GM12878 (cell line): Measurements from ENCODE around the gene LNPK. TPM values are rescaled to one million over a fixed set of nuclear protein-coding genes. Genes with fewer than 3 reads are reported as not detected.

ENCODE experiments used
- ATAC-seq: fragments of 200-7000 bp; cut with Tn5 transposase; 3 replicates; pipeline ENCODE4 v1.9.1; 2020; ENCODE audit warnings: mild to moderate bottlenecking, moderate library complexity
- BruUV-seq: library from RNA; stranded (reverse); fragments of 400-500 nt; replicated peaks from 2 replicates; lab custom pipeline; 2021; lab: Mats Ljungman, UMichigan
- CTCF ChIA-PET: fragments of 300-600 bp; sonication (Branson Sonifier 250); formaldehyde crosslinking; extraction: SDS; loops from one replicate; lab custom pipeline; 2021; ENCODE audit warnings: inconsistent platforms; lab: Yijun Ruan, JAX
- POLR2A ChIA-PET: fragments of 350-600 bp; formaldehyde crosslinking; extraction: SDS; loops from one replicate; lab custom pipeline; 2021; ENCODE audit warnings: inconsistent platforms; lab: Charles Lee
- RAD21 ChIA-PET: fragments of 300-600 bp; sonication (Branson Sonifier 250); formaldehyde crosslinking; loops from one replicate; lab custom pipeline; 2023; ENCODE audit warnings: antibody characterized with exemption; ENCODE audit not compliant: unreplicated experiment; lab: Charles Lee
- SMC1A ChIA-PET: fragments of 300-600 bp; sonication (Branson Sonifier 250); formaldehyde crosslinking; loops from one replicate; lab custom pipeline; 2023; ENCODE audit not compliant: unreplicated experiment, uncharacterized antibody; lab: Charles Lee
- DNase-seq: peaks from one replicate; pipeline ENCODE4 v3.0.0-alpha.2; 2011; ENCODE audit warnings: low read depth, low spot score
- FAIRE-seq: peaks from 3 replicates; lab custom pipeline; 2011; peaks lifted over from hg19 to GRCh38; lab: Jason Lieb, UNC
- H2AFZ ChIP-seq: 2 replicates; pipeline ENCODE4 v1.6.0; 2011; ENCODE audit warnings: low read depth, low read length, control low read depth; ENCODE audit not compliant: control insufficient read depth
- H3K27ac ChIP-seq: 2 replicates; pipeline ENCODE4 v1.5.1; 2011; ENCODE audit warnings: control low read depth; ENCODE audit not compliant: control insufficient read depth, insufficient read depth
- H3K27me3 ChIP-seq, 2 experiments: replicated peaks in 1 of 2; 2 replicates each; pipeline versions ENCODE4 v1.6.0 to v1.6.1; 2011; ENCODE audit warnings: low read length in 1 of 2; ENCODE audit not compliant: control insufficient read depth in 2 of 2, insufficient read depth in 2 of 2
- H3K36me3 ChIP-seq, 2 experiments: 2 replicates each; pipeline ENCODE4 v1.5.1; 2011; ENCODE audit warnings: low read length in 1 of 2; ENCODE audit not compliant: control insufficient read depth in 2 of 2, insufficient read depth in 2 of 2
- H3K4me1 ChIP-seq: 2 replicates; pipeline ENCODE4 v1.6.1; 2011; ENCODE audit warnings: mild to moderate bottlenecking, low read length, moderate library complexity, mixed read lengths; ENCODE audit not compliant: control insufficient read depth, insufficient read depth
- H3K4me2 ChIP-seq: 2 replicates; pipeline ENCODE4 v1.6.0; 2011; ENCODE audit warnings: control low read depth; ENCODE audit not compliant: control insufficient read depth, insufficient read depth
- H3K4me3 ChIP-seq: fragments of 200-600 bp; sonication (generic); 2 replicates; pipeline ENCODE4 v1.5.1; 2016
- H3K79me2 ChIP-seq: 2 replicates; pipeline ENCODE4 v1.6.0; 2011; ENCODE audit warnings: low read length; ENCODE audit not compliant: control insufficient read depth, insufficient read depth
- H3K9ac ChIP-seq: 2 replicates; pipeline ENCODE4 v1.8.0; 2011; ENCODE audit warnings: low read length, control low read depth, mixed read lengths; ENCODE audit not compliant: control insufficient read depth, insufficient read depth
- H3K9me3 ChIP-seq: replicated peaks from 3 replicates; pipeline ENCODE4 v1.5.1; 2011; ENCODE audit warnings: mild to moderate bottlenecking, low read length; ENCODE audit not compliant: control insufficient read depth, insufficient read depth
- H4K20me1 ChIP-seq: 2 replicates; pipeline ENCODE4 v1.6.0; 2011; ENCODE audit not compliant: control insufficient read depth, insufficient read depth
- EP300 ChIP-seq, 2 experiments: fragments of 150-350 bp in 1 of 2; IDR thresholded peaks; 2 replicates each; pipeline ENCODE4 v1.6.1; 2011 to 2012; ENCODE audit warnings: low read depth in 2 of 2, low read length in 2 of 2, borderline replicate concordance in 1 of 2, improper control_type of control experiment in 1 of 2, inconsistent platforms in 1 of 2; ENCODE audit not compliant: control insufficient read depth in 1 of 2
- FOS ChIP-seq: IDR thresholded peaks from 3 replicates; pipeline ENCODE4 v1.6.1; 2011; ENCODE audit warnings: borderline replicate concordance; ENCODE audit not compliant: insufficient read length; ENCODE audit errors: extremely low read depth
- KAT2A ChIP-seq: conservative IDR thresholded peaks from 2 replicates; pipeline ENCODE4 v1.6.1; 2011; ENCODE audit warnings: low read depth, low read length; ENCODE audit not compliant: control insufficient read depth
- MEF2B ChIP-seq: fragments of 450-650 bp; IDR thresholded peaks from 2 replicates; pipeline ENCODE4 v1.6.1; 2018; ENCODE audit warnings: mild to moderate bottlenecking, moderate library complexity; ENCODE audit not compliant: partially characterized antibody, poor library complexity, severe bottlenecking
- NFIC ChIP-seq: IDR thresholded peaks from 2 replicates; pipeline ENCODE4 v1.6.1; 2012; ENCODE audit warnings: low read depth, mild to moderate bottlenecking, inconsistent platforms, low read length, moderate library complexity
- NFXL1 ChIP-seq: fragments of 450-650 bp; IDR thresholded peaks from 2 replicates; pipeline ENCODE4 v1.6.1; 2017; ENCODE audit warnings: antibody characterized with exemption, mild to moderate bottlenecking, borderline replicate concordance
- SIN3A ChIP-seq: IDR thresholded peaks from 2 replicates; pipeline ENCODE4 v1.6.1; 2012; ENCODE audit warnings: low read depth, low read length, improper control_type of control experiment
- WGBS: methylation state at CpG from one replicate; pipeline ENCODE4 v1.1.6; 2016; ENCODE audit warnings: low lambda C conversion rate; ENCODE audit not compliant: insufficient replicate concordance, insufficient coverage; ENCODE audit errors: missing lambda C conversion rate; 5-methylcytosine and 5-hydroxymethylcytosine counted together
- in situ Hi-C: fragments of 300-500 bp; cut with MboI; formaldehyde crosslinking; loops from 9 replicates; pipeline ENCODE4 v1.14.3; 2018; ENCODE audit warnings: mixed read lengths
- intact Hi-C: fragments of 100-400 bp; cut with micrococcal nuclease; formaldehyde crosslinking; loops from one replicate; pipeline ENCODE4 v1.14.2; 2022; ENCODE audit not compliant: unreplicated experiment
- polyA plus RNA-seq, 11 experiments: library from polyadenylated mRNA; depleted of rRNA in 4 of 11; unstranded in 6 of 11; stranded (reverse) in 5 of 11; fragments of >200 nt; fragmentation: Nextera tagmentation in 4 of 11; fragmentation: Illumina TruSeq in 1 of 11; extraction: Ambion mirVana in 4 of 11; extraction: Trizol in 1 of 11; gene quantifications; 1 replicate in 1 of 11; 2 replicates in 10 of 11; pipeline versions ENCODE4 v1.2.1 to v1.2.3, GENCODE V29; 2011 to 2016; ENCODE audit warnings: inconsistent platforms in 2 of 11, missing spikeins in 2 of 11, low read depth in 1 of 11
- total RNA-seq, 4 experiments: library from RNA; depleted of rRNA in 3 of 4; stranded (reverse); fragments of >200 nt in 3 of 4; fragmentation: Illumina TruSeq in 1 of 4; extraction: Trizol in 1 of 4; gene quantifications; 2 replicates each; pipeline versions ENCODE4 v1.2.1 to v1.2.3, GENCODE V29; 2013 to 2021
- TF ChIP-seq, protein P1 (sequence below): IDR thresholded peaks from 2 replicates; pipeline ENCODE4 v1.6.1; 2012; ENCODE audit warnings: low read depth, low read length, improper control_type of control experiment
- TF ChIP-seq, protein P2 (sequence below): fragments of 450-650 bp; IDR thresholded peaks from 2 replicates; pipeline ENCODE4 v1.6.1; 2018; ENCODE audit warnings: mild to moderate bottlenecking, low read depth, moderate library complexity; ENCODE audit not compliant: partially characterized antibody

Gene LNPK
- total and polyA plus RNA-seq, 10 of the 15 experiments (the other 5 are each of a cell fraction or from before 2014, with no cell fraction given): 3.2 to 30.0 (median 15.6) TPM

DNA sequence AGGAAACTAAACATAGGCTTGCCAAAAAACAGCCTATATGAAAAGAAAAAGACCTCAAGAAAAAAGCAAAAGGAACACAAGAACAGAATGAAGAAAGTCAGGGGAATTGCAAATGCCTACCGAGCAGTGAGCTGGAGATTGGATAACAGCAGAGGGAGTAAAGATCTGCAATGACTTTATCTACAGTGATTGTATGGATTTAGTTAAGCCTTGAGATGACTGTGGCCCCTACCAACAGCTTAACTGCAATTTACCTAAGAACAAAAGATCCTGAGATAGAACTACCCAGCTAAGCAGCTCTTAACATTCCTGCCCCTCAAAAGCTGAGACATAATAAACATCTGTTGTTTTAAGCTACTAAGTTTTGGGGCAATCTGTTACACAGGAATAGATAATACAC lies 20.5 kb downstream of the LNPK start:
- ATAC-seq (no peak), DNase-seq (no peak), FAIRE-seq (no peak)
- in situ Hi-C loops (no loop called here), intact Hi-C loops (no loop called here)
- Histone ChIP-seq H3K9ac (no peak overlapping the region), H3K4me3 (no peak overlapping the region), H3K9me3 (no peaks in the 10 kb centered on the region), H3K27ac (no peak overlapping the region), H3K79me2 (no peaks in the 10 kb centered on the region), H3K4me1 (no peaks in the 10 kb centered on the region), H4K20me1 (no peaks in the 10 kb centered on the region), H3K27me3 (no peaks in the 10 kb centered on the region), H3K4me2 (no peak overlapping the region), H3K36me3 (peaks cover 0 to 2% of the 10 kb centered on the region in 2 experiments; a peak in 1 of 4 replicates), H2AFZ (no peak overlapping the region)
- no TSS peak for BruUV-seq
- 94% methylated on average over 1 of the region's 1 CpG for WGBS
- SMC1A ChIA-PET: interaction anchor here (0.7 to 1.1 kb wide), 4 partner anchors 9 to 96 kb away, joined by 3 to 4 read pairs (median 3); no protein-coding TSS in a partner anchor
- TF ChIP-seq, protein P1, sequence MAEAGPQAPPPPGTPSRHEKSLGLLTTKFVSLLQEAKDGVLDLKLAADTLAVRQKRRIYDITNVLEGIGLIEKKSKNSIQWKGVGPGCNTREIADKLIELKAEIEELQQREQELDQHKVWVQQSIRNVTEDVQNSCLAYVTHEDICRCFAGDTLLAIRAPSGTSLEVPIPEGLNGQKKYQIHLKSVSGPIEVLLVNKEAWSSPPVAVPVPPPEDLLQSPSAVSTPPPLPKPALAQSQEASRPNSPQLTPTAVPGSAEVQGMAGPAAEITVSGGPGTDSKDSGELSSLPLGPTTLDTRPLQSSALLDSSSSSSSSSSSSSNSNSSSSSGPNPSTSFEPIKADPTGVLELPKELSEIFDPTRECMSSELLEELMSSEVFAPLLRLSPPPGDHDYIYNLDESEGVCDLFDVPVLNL: no peak
- TF ChIP-seq MEF2B (no peak), SIN3A (no peak), NFIC (no peak), NFXL1 (no peak), EP300 (IDR thresholded peaks at IDR 0.05; ENCODE audit: borderline replicate concordance in 1 of 2, control insufficient read depth in 1 of 2, low read depth in 2 of 2, low read length in 2 of 2) (no peak), KAT2A (no peak), FOS (no peak)
- TF ChIP-seq, protein P2, sequence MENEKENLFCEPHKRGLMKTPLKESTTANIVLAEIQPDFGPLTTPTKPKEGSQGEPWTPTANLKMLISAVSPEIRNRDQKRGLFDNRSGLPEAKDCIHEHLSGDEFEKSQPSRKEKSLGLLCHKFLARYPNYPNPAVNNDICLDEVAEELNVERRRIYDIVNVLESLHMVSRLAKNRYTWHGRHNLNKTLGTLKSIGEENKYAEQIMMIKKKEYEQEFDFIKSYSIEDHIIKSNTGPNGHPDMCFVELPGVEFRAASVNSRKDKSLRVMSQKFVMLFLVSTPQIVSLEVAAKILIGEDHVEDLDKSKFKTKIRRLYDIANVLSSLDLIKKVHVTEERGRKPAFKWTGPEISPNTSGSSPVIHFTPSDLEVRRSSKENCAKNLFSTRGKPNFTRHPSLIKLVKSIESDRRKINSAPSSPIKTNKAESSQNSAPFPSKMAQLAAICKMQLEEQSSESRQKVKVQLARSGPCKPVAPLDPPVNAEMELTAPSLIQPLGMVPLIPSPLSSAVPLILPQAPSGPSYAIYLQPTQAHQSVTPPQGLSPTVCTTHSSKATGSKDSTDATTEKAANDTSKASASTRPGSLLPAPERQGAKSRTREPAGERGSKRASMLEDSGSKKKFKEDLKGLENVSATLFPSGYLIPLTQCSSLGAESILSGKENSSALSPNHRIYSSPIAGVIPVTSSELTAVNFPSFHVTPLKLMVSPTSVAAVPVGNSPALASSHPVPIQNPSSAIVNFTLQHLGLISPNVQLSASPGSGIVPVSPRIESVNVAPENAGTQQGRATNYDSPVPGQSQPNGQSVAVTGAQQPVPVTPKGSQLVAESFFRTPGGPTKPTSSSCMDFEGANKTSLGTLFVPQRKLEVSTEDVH: no peak
- POLR2A ChIA-PET: interaction anchor here (0.5 kb wide), 1 partner anchor 1346 kb away, joined by 3 read pairs; no protein-coding TSS in a partner anchor
- RAD21 ChIA-PET: no interaction called here
- CTCF ChIA-PET: interaction anchor here (0.9 to 1.0 kb wide), 2 partner anchors 13 to 64 kb away, joined by 3 to 5 read pairs; no protein-coding TSS in a partner anchor
